Activated CD4-positive, alpha-beta T cell treated with anti-CD3 and anti-CD28 coated beads for 36 hours (primary cell): ENCODE results near the gene OR2T10. TPM values are rescaled to one million over a fixed set of nuclear protein-coding genes. Genes with fewer than 3 reads are reported as not detected.
"Not testable (repeated sequence)": the region's sequence is repeated elsewhere in the genome, so short reads cannot be mapped to it uniquely, and the experiment has no call there.

ENCODE experiments used
- ATAC-seq: fragments of 200-7000 bp; cut with Tn5 transposase; one replicate; pipeline ENCODE4 v1.10.0; 2021; ENCODE audit warnings: mild to moderate bottlenecking, moderate library complexity
- CTCF ChIA-PET: fragments of 350-600 bp; sonication (Branson Sonifier 250); formaldehyde crosslinking; loops from one replicate; lab custom pipeline; 2021; ENCODE audit warnings: antibody characterized with exemption; lab: Charles Lee
- POLR2A ChIA-PET: fragments of 350-600 bp; sonication (Branson Sonifier 250); formaldehyde crosslinking; loops from one replicate; lab custom pipeline; 2021; ENCODE audit warnings: antibody characterized with exemption, inconsistent platforms; lab: Charles Lee
- DNase-seq: peaks from one replicate; pipeline ENCODE4 v3.0.0-alpha.2; 2020
- H3K27ac Mint-ChIP-seq: one replicate; pipeline ENCODE4 v1.8.0; 2021; ENCODE audit warnings: mixed read lengths
- H3K27me3 Mint-ChIP-seq: one replicate; pipeline ENCODE4 v1.8.0; 2021; ENCODE audit warnings: mixed read lengths
- H3K36me3 Mint-ChIP-seq: one replicate; pipeline ENCODE4 v1.8.0; 2021; ENCODE audit warnings: low read depth, mixed read lengths
- H3K4me1 Mint-ChIP-seq: one replicate; pipeline ENCODE4 v1.8.0; 2021; ENCODE audit warnings: mixed read lengths
- H3K4me3 Mint-ChIP-seq: one replicate; pipeline ENCODE4 v1.8.0; 2021; ENCODE audit warnings: mild to moderate bottlenecking, moderate library complexity, mixed read lengths
- H3K9me3 Mint-ChIP-seq: one replicate; pipeline ENCODE4 v1.8.0; 2021; ENCODE audit warnings: low read depth, mixed read lengths
- intact Hi-C, 2 experiments: fragments of 100-400 bp; cut with DNase I in 1 of 2; cut with micrococcal nuclease in 1 of 2; formaldehyde crosslinking; loops; one replicate each; pipeline versions ENCODE4 v1.14.2 to v1.15.1; 2022 to 2024; cut with DNase I, micrococcal nuclease
- total RNA-seq, 2 experiments: library from RNA; stranded (reverse); gene quantifications; one replicate each; pipeline ENCODE4 v1.2.3, GENCODE V29; 2021

The OR2T10 gene
- total RNA-seq, 2 experiments from 2014 or later, result not detected

GRCh38 chr1:248562672-248563071 lies 34.8 kb downstream of the OR2T10 start, which contains the start of gene OR2T29:
TSS of gene OR2T29 (minus strand) at chr1:248562772. CDS start at chr1:248559491, 3,281 bp downstream.
- CTCF ChIA-PET, POLR2A ChIA-PET, H3K27me3 Mint-ChIP-seq, DNase-seq, H3K4me1 Mint-ChIP-seq, H3K9me3 Mint-ChIP-seq, intact Hi-C loops, H3K27ac Mint-ChIP-seq, H3K36me3 Mint-ChIP-seq, ATAC-seq, H3K4me3 Mint-ChIP-seq: not testable (repeated sequence)

GRCh38 chr1:248551027-248551426 lies 46.5 kb downstream of the OR2T10 start:
- ATAC-seq, intact Hi-C loops, DNase-seq: not testable (repeated sequence)

DNA sequence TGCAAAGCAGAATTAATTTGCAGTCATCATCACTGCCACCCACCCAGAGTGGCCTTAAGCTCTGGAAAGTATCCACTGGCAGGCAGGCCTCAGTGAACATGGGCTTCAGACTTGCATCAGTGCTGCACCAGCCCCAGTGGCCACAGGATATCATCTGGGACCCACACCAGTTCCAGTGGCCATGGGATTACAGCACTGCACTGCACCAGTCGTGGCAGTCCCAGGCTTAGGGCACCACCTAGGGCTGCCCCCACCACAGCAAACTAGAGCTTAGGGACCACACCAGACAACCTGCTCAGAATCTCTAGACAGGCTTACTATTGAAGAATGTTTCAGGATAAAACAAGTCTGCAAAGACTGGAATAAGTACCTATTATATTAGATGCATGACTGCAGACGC lies 50.1 kb downstream of the OR2T10 start:
- CTCF ChIA-PET, ATAC-seq, H3K36me3 Mint-ChIP-seq, POLR2A ChIA-PET, DNase-seq, intact Hi-C loops, H3K4me1 Mint-ChIP-seq, H3K4me3 Mint-ChIP-seq, H3K27ac Mint-ChIP-seq, H3K27me3 Mint-ChIP-seq, H3K9me3 Mint-ChIP-seq: not testable (repeated sequence)

More at GRCh38 chr1:248551027-248551426, 46.5 kb downstream of the OR2T10 start:
- H3K36me3 Mint-ChIP-seq, POLR2A ChIA-PET, H3K9me3 Mint-ChIP-seq, H3K4me3 Mint-ChIP-seq, CTCF ChIA-PET, H3K27ac Mint-ChIP-seq, H3K27me3 Mint-ChIP-seq, H3K4me1 Mint-ChIP-seq: not testable (repeated sequence)

Other genes with a start within 250 kb of the OR2T10 start
- not detected for gene OR14C36, start 248.9 kb downstream of the OR2T10 start, total RNA-seq
- not detected for gene OR2T4, start 236.0 kb downstream of the OR2T10 start, total RNA-seq
- not detected for gene OR2T6, start 222.0 kb downstream of the OR2T10 start, total RNA-seq
- not detected for gene OR2T1, start 194.7 kb downstream of the OR2T10 start, total RNA-seq
- gene OR2T2, start 152.1 kb downstream of the OR2T10 start, total RNA-seq, result not detected
- gene OR2T3, start 124.3 kb downstream of the OR2T10 start, total RNA-seq, result not detected
- not detected for gene OR2T5, start 109.1 kb downstream of the OR2T10 start, total RNA-seq
- gene OR2G6, start 89.6 kb downstream of the OR2T10 start, total RNA-seq, result not detected
- not detected for gene OR2T29, start 34.9 kb downstream of the OR2T10 start, total RNA-seq
- gene OR2T34, start 22.9 kb downstream of the OR2T10 start, total RNA-seq, result not detected
- gene OR2T11, start 37.4 kb upstream of the OR2T10 start, total RNA-seq, result not detected
- gene OR2T35, start 47.6 kb upstream of the OR2T10 start, total RNA-seq, result not detected
- gene OR2T27, start 57.8 kb upstream of the OR2T10 start, total RNA-seq, result not detected
- gene OR14I1, start 105.1 kb upstream of the OR2T10 start, total RNA-seq, result not detected
- gene LYPD8, start 158.1 kb upstream of the OR2T10 start, total RNA-seq, result not detected
- gene SH3BP5L, start 228.2 kb upstream of the OR2T10 start, total RNA-seq, result 10 to 100 TPM; 20.1 to 21.3 TPM
- 10 to 100 TPM; 39.5 to 49.4 TPM for gene ZNF672, start 240.5 kb upstream of the OR2T10 start, total RNA-seq